Uterus (tissue), 2 donors: ENCODE data around the gene KRTAP5-5.

Source experiments
- CTCF ChIP-seq, 4 experiments: fragments of 200-600 bp in 2 of 4; fragments of 450-650 bp in 2 of 4; sonication (generic) in 2 of 4; IDR thresholded peaks; one replicate each; pipeline ENCODE4 v1.5.1; 2016 to 2019; ENCODE audit warnings: antibody characterized with exemption in 4 of 4, mild to moderate bottlenecking in 2 of 4, moderate library complexity in 1 of 4
- POLR2A ChIP-seq, 2 donors: fragments of 450-650 bp; IDR thresholded peaks; one replicate each; pipeline ENCODE4 v1.6.1; 2016; ENCODE audit warnings: antibody characterized with exemption in 2 of 2, mild to moderate bottlenecking in 1 of 2, moderate library complexity in 1 of 2

- TF ChIP-seq CTCF (IDR thresholded peaks at IDR 0.05), result no peak
- TF ChIP-seq POLR2A (IDR thresholded peaks at IDR 0.05), result no peak
Observed at GRCh38 chr11:1624621-1625020, 5.0 kb upstream of the KRTAP5-5 start.
